Ishikawa (cell line): ENCODE data around the gene ARHGAP22.

Experiments
- CEBPB ChIP-seq: IDR thresholded peaks from 2 replicates; pipeline ENCODE4 v1.6.1; 2012
- CREB1 ChIP-seq: IDR thresholded peaks from 2 replicates; pipeline ENCODE4 v1.6.1; 2012; ENCODE audit warnings: low read depth
- EGR1 ChIP-seq: IDR thresholded peaks from 2 replicates; pipeline ENCODE4 v1.6.1; 2012
- EP300 ChIP-seq: IDR thresholded peaks from 2 replicates; pipeline ENCODE4 v1.6.1; 2012; ENCODE audit warnings: borderline replicate concordance
- FOXM1 ChIP-seq: IDR thresholded peaks from 2 replicates; pipeline ENCODE4 v1.6.1; 2012; ENCODE audit warnings: low read depth, borderline replicate concordance
- MAX ChIP-seq: IDR thresholded peaks from 2 replicates; pipeline ENCODE4 v1.6.1; 2012
- NFIC ChIP-seq: IDR thresholded peaks from 2 replicates; pipeline ENCODE4 v1.6.1; 2012
- RAD21 ChIP-seq: IDR thresholded peaks from 2 replicates; pipeline ENCODE4 v1.6.1; 2012; ENCODE audit warnings: low read depth
- REST ChIP-seq: IDR thresholded peaks from 2 replicates; pipeline ENCODE4 v1.6.1; 2012; ENCODE audit warnings: low read depth, mild to moderate bottlenecking
- TAF1 ChIP-seq: IDR thresholded peaks from 2 replicates; pipeline ENCODE4 v1.6.1; 2012; ENCODE audit warnings: low read depth, mild to moderate bottlenecking
- TCF12 ChIP-seq: IDR thresholded peaks from 2 replicates; pipeline ENCODE4 v1.6.1; 2012; ENCODE audit warnings: low read depth
- TEAD4 ChIP-seq: IDR thresholded peaks from 2 replicates; pipeline ENCODE4 v1.6.1; 2012
- USF1 ChIP-seq: IDR thresholded peaks from 2 replicates; pipeline ENCODE4 v1.6.1; 2012
- YY1 ChIP-seq: IDR thresholded peaks from 2 replicates; pipeline ENCODE4 v1.6.1; 2012; ENCODE audit warnings: low read depth
- ZBTB7A ChIP-seq: IDR thresholded peaks from 2 replicates; pipeline ENCODE4 v1.6.1; 2012; ENCODE audit warnings: low read depth

Gene ARHGAP22

GRCh38 chr10:48458662-48459048 lies 146.2 kb downstream of the ARHGAP22 start:
- TF ChIP-seq ZBTB7A (no peak), TAF1 (no peak), CEBPB (no peak), YY1 (no peak), NFIC (no peak)

GRCh38 chr10:48457949-48458661 lies 146.8 kb downstream of the ARHGAP22 start:
- TF ChIP-seq YY1 (no peak), NFIC (no peak), TEAD4 (no peak), TCF12 (no peak), TAF1 (no peak), CEBPB (no peak), RAD21 (no peak), USF1 (no peak), EGR1 (no peak), REST (no peak), ZBTB7A (no peak), MAX (no peak), CREB1 (no peak), FOXM1 (no peak)

- TF ChIP-seq TCF12 = no peak
- TF ChIP-seq EGR1 = no peak
- no peak for TF ChIP-seq NFIC
- no peak for TF ChIP-seq YY1
- no peak for TF ChIP-seq REST
- no peak for TF ChIP-seq TAF1
- no peak for TF ChIP-seq FOXM1
- no peak for TF ChIP-seq CREB1
- no peak for TF ChIP-seq USF1
- TF ChIP-seq ZBTB7A = no peak
- TF ChIP-seq MAX = no peak
- TF ChIP-seq TEAD4 = no peak
- no peak for TF ChIP-seq EP300
- TF ChIP-seq RAD21 = no peak
- no peak for TF ChIP-seq CEBPB
Measured at GRCh38 chr10:48456808-48457761, 147.8 kb downstream of the ARHGAP22 start.

- TF ChIP-seq REST (no peak), TEAD4 (no peak), TAF1 (no peak), NFIC (no peak), FOXM1 (no peak), EGR1 (no peak), TCF12 (no peak), MAX (no peak), EP300 (no peak), RAD21 (no peak), CEBPB (no peak)
Measured at GRCh38 chr10:48456361-48456804, 148.5 kb downstream of the ARHGAP22 start.
